A549 (cell line): ENCODE data around the gene TWIST1. TPM values are rescaled to one million over a fixed set of nuclear protein-coding genes. Genes with fewer than 3 reads are reported as not detected.

Experiments
- ATAC-seq, 2 experiments: fragments of 200-7000 bp in 1 of 2; fragments of >200 bp in 1 of 2; cut with Nextera tagmentation in 1 of 2; cut with Tn5 transposase in 1 of 2; 3 replicates each; pipeline versions ENCODE4 v1.8.0 to v1.9.1; 2018 to 2020; ENCODE audit warnings: mild to moderate bottlenecking in 1 of 2, moderate library complexity in 1 of 2
- CTCF ChIA-PET: fragments of 300-600 bp; sonication (Branson Sonifier 250); formaldehyde crosslinking; extraction: SDS; loops from one replicate; lab custom pipeline; 2021; ENCODE audit warnings: antibody characterized with exemption, inconsistent platforms; lab: Yijun Ruan, JAX
- POLR2A ChIA-PET: fragments of 350-600 bp; formaldehyde crosslinking; extraction: SDS; loops from one replicate; lab custom pipeline; 2021; ENCODE audit warnings: antibody characterized with exemption, inconsistent platforms; lab: Yijun Ruan, JAX
- DNase-seq, 2 experiments: peaks; one replicate each; pipeline versions ENCODE4 v3.0.0 to v3.0.0-alpha.2; 2011 to 2016; ENCODE audit warnings: low read depth in 1 of 2, low spot score in 1 of 2
- FAIRE-seq: peaks from 2 replicates; lab custom pipeline; 2011; peaks lifted over from hg19 to GRCh38; lab: Jason Lieb, UNC
- H3K27ac ChIP-seq, 2 experiments: fragments of >200 bp; sonication (Bioruptor Twin); formaldehyde crosslinking; 3 replicates each; pipeline ENCODE4 v1.5.1; 2016 to 2017
- H3K4me1 ChIP-seq: fragments of >200 bp; sonication (Bioruptor Twin); formaldehyde crosslinking; 3 replicates; pipeline ENCODE4 v1.6.1; 2016
- H3K4me2 ChIP-seq: fragments of >200 bp; sonication (Bioruptor Twin); formaldehyde crosslinking; 3 replicates; pipeline ENCODE4 v1.6.1; 2016
- H3K4me3 ChIP-seq: fragments of >200 bp; sonication (Bioruptor Twin); formaldehyde crosslinking; 3 replicates; pipeline ENCODE4 v1.5.1; 2016
- H3K9me3 ChIP-seq: fragments of >200 bp; sonication (Bioruptor Twin); formaldehyde crosslinking; 3 replicates; pipeline ENCODE4 v1.6.1; 2016
- ATOH8 ChIP-seq: fragments of 250-450 bp; sonication (Bioruptor Pico); IDR thresholded peaks from 2 replicates; pipeline ENCODE4 v1.5.0; 2020; ENCODE audit warnings: low read depth, mild to moderate bottlenecking, moderate library complexity
- CBX8 ChIP-seq: fragments of 200-600 bp; sonication (generic); IDR thresholded peaks from 2 replicates; pipeline ENCODE4 v1.6.1; 2016
- CTCF ChIP-seq: fragments of >200 bp; sonication (Bioruptor Twin); formaldehyde crosslinking; IDR thresholded peaks from 3 replicates; pipeline ENCODE4 v1.5.1; 2016
- E2F6 ChIP-seq: IDR thresholded peaks from 2 replicates; pipeline ENCODE4 v1.6.1; 2012; ENCODE audit warnings: low read depth, borderline replicate concordance
- EHMT2 ChIP-seq: fragments of 200-600 bp; sonication (generic); IDR thresholded peaks from 2 replicates; pipeline ENCODE4 v1.6.1; 2016; ENCODE audit warnings: antibody characterized with exemption, low read depth, mild to moderate bottlenecking, moderate library complexity
- FOXS1 ChIP-seq: fragments of 250-450 bp; sonication (Bioruptor Pico); IDR thresholded peaks from 2 replicates; pipeline ENCODE4 v1.5.0; 2020; ENCODE audit warnings: mild to moderate bottlenecking, moderate library complexity
- JUN ChIP-seq, 2 experiments: fragments of >200 bp; sonication (Bioruptor Twin); formaldehyde crosslinking; IDR thresholded peaks; 2 replicates in 1 of 2; 3 replicates in 1 of 2; pipeline ENCODE4 v1.6.1; 2016 to 2017
- KDM1A ChIP-seq: fragments of 200-600 bp; sonication (generic); IDR thresholded peaks from 2 replicates; pipeline ENCODE4 v1.6.1; 2016; ENCODE audit warnings: low read depth, mild to moderate bottlenecking
- MAFK ChIP-seq: fragments of 450-650 bp; IDR thresholded peaks from 2 replicates; pipeline ENCODE4 v1.6.1; 2014; ENCODE audit not compliant: partially characterized antibody
- MAX ChIP-seq: IDR thresholded peaks from 2 replicates; pipeline ENCODE4 v1.6.1; 2012
- MAZ ChIP-seq: fragments of 150-350 bp; IDR thresholded peaks from 2 replicates; pipeline ENCODE4 v1.6.1; 2014; ENCODE audit warnings: antibody characterized with exemption, low read depth, low read length, borderline replicate concordance
- NFE2L2 ChIP-seq: fragments of 150-350 bp; conservative IDR thresholded peaks from 2 replicates; pipeline ENCODE4 v1.6.1; 2014; ENCODE audit warnings: low read length
- NPAS2 ChIP-seq: fragments of 250-450 bp; sonication (Bioruptor Pico); IDR thresholded peaks from 2 replicates; pipeline ENCODE4 v1.8.0; 2022; ENCODE audit warnings: mild to moderate bottlenecking, moderate library complexity, borderline replicate concordance
- NR3C1 ChIP-seq: fragments of >200 bp; sonication (Bioruptor Twin); formaldehyde crosslinking; IDR thresholded peaks from 3 replicates; pipeline ENCODE4 v1.6.1; 2017
- PBX3 ChIP-seq: IDR thresholded peaks from 2 replicates; pipeline ENCODE4 v1.6.1; 2012
- POLR2AphosphoS2 ChIP-seq: conservative IDR thresholded peaks from 2 replicates; pipeline ENCODE4 v1.6.1; 2012; ENCODE audit warnings: low read length, improper control_type of control experiment, inconsistent platforms
- ZFP36 ChIP-seq: fragments of 450-650 bp; IDR thresholded peaks from 2 replicates; pipeline ENCODE4 v1.6.1; 2014; ENCODE audit warnings: borderline replicate concordance; ENCODE audit not compliant: partially characterized antibody
- WGBS: methylation state at CpG from one replicate; pipeline ENCODE4 v1.1.6; 2017; ENCODE audit errors: missing lambda C conversion rate; 5-methylcytosine and 5-hydroxymethylcytosine counted together
- polyA minus RNA-seq: library from RNA; depleted of rRNA, polyadenylated mRNA; stranded (reverse); fragments of >200 nt; gene quantifications from 2 replicates; pipeline ENCODE4 v1.2.3, GENCODE V29; 2011; rRNA and poly(A)+ RNA removed
- polyA plus RNA-seq, 4 experiments: library from polyadenylated mRNA; depleted of rRNA in 3 of 4; stranded (reverse); fragments of >200 nt; fragmentation: RNase III in 1 of 4; extraction: RNeasy Plus Mini Kit Qiagen cat#74134 plus additional on column Dnase treatment in 1 of 4; gene quantifications; 2 replicates in 3 of 4; 3 replicates in 1 of 4; pipeline ENCODE4 v1.2.3, GENCODE V29; 2011 to 2017

TWIST1 gene
- polyA plus RNA-seq (2011; rRNA removed): 0.61 and 0.75 TPM in 2 replicates
- polyA plus RNA-seq (2012; cell fraction: cytosol; rRNA removed): 4.2 and 5.5 TPM in 2 replicates
- 4.0 and 4.3 TPM in 2 replicates for polyA plus RNA-seq (2012; cell fraction: nucleus; rRNA removed)
- 1.2 to 1.6 TPM (median 1.3 TPM) in 3 replicates for polyA plus RNA-seq (2017; fragmentation: RNase III; extraction: RNeasy Plus Mini Kit Qiagen cat#74134 plus additional on column Dnase treatment)
- 0.12 and 2.4 TPM in 2 replicates for polyA minus RNA-seq

- Histone ChIP-seq H3K4me1 (no peaks in the 10 kb centered on the region), H3K4me2 (peak within 1 kb of the TSS; percentile 83), H3K9me3 (no peaks in the 10 kb centered on the region), H3K4me3 (peak within 1 kb of the TSS; percentile 62), H3K27ac (peak within 1 kb of the TSS; percentile 42 to 82)
- FAIRE-seq (no peak), DNase-seq (peak; percentile 22 to 41), ATAC-seq (peak; percentile 72 to 75)
- CTCF ChIA-PET: interaction anchor here (1.4 to 1.9 kb wide), 3 partner anchors 374 to 548 kb away, joined by 3 to 11 read pairs (median 9); no protein-coding TSS in a partner anchor
- 29% methylated on average over 16 of the region's 91 CpGs for WGBS
- POLR2A ChIA-PET: interaction anchor here (0.6 to 0.7 kb wide), 2 partner anchors 309 to 424 kb away, joined by 3 to 5 read pairs; no protein-coding TSS in a partner anchor
- TF ChIP-seq ZFP36 (no peak), MAX (0 out of 2 replicates have a peak, but pooled peaks have one; percentile 4), NR3C1 (no peak), E2F6 (no peak), MAFK (no peak), ATOH8 (no peak), MAZ (no peak), FOXS1 (CRISPR knock-in tag) (no peak), CBX8 (no peak), JUN (IDR thresholded peaks at IDR 0.05) (0 out of 5 replicates have a peak, but pooled peaks of 1 of the 2 experiments have one; percentile 24), NPAS2 (no peak), NFE2L2 (no peak), POLR2AphosphoS2 (no peak), CTCF (no peak), KDM1A (no peak)
These were observed at the start of gene TWIST1 for GRCh38 chr7:19117091-19117869. Gene TWIST1, minus strand, starts transcription at chr7:19117636. Its CDS starts 315 bp downstream, at chr7:19117321.

- no peaks in the 10 kb centered on the region for H3K4me1 ChIP-seq
- TF ChIP-seq PBX3 (no peak), EHMT2 (no peak)
- TF ChIP-seq, all 56 proteins: peak for 0
- no peak overlapping the region for H3K4me3 ChIP-seq
- no peak overlapping the region for H3K4me2 ChIP-seq
- DNase-seq: no peak
- no peak overlapping the region for H3K27ac ChIP-seq
- FAIRE-seq: no peak
- no peak for ATAC-seq
- ChIA-PET CTCF (no interaction called here), POLR2A (no interaction called here)
- WGBS: 3% methylated on average over 3 of the region's 3 CpGs
- H3K9me3 ChIP-seq: no peaks in the 10 kb centered on the region
These were observed 44.2 kb upstream of the TWIST1 start for GRCh38 chr7:19161671-19162070.
